PFSK-1 (cell line): ENCODE results near the gene PHACTR1.

Source experiments
- FOXP2 ChIP-seq: optimal IDR thresholded peaks from 2 replicates; pipeline ENCODE3; 2011; ENCODE audit warnings: borderline replicate concordance, control low read depth, inconsistent platforms; ENCODE audit not compliant: insufficient read depth; ENCODE audit errors: extremely low read length, extremely low read depth
- POLR2AphosphoS5 ChIP-seq: IDR thresholded peaks from 2 replicates; pipeline ENCODE4 v1.6.1; 2012; ENCODE audit warnings: low read depth, mild to moderate bottlenecking, control low read depth, low read length, moderate library complexity
- SIN3A ChIP-seq: IDR thresholded peaks from 2 replicates; pipeline ENCODE4 v1.6.1; 2012; ENCODE audit warnings: mild to moderate bottlenecking, low read length, moderate library complexity, borderline replicate concordance; ENCODE audit not compliant: insufficient read depth
- TAF1 ChIP-seq: IDR thresholded peaks from 2 replicates; pipeline ENCODE4 v1.6.1; 2012; ENCODE audit warnings: low read length, control low read depth, borderline replicate concordance; ENCODE audit not compliant: insufficient read depth
- TF ChIP-seq, protein P1 (sequence below), 2 experiments: IDR thresholded peaks; 2 replicates each; pipeline versions ENCODE4 v1.6.1 to v1.8.0; 2011 to 2012; ENCODE audit warnings: low read depth in 2 of 2, low read length in 2 of 2, control low read depth in 1 of 2, inconsistent platforms in 1 of 2, mild to moderate bottlenecking in 1 of 2, moderate library complexity in 1 of 2; ENCODE audit not compliant: insufficient read depth in 1 of 2

Gene PHACTR1

DNA sequence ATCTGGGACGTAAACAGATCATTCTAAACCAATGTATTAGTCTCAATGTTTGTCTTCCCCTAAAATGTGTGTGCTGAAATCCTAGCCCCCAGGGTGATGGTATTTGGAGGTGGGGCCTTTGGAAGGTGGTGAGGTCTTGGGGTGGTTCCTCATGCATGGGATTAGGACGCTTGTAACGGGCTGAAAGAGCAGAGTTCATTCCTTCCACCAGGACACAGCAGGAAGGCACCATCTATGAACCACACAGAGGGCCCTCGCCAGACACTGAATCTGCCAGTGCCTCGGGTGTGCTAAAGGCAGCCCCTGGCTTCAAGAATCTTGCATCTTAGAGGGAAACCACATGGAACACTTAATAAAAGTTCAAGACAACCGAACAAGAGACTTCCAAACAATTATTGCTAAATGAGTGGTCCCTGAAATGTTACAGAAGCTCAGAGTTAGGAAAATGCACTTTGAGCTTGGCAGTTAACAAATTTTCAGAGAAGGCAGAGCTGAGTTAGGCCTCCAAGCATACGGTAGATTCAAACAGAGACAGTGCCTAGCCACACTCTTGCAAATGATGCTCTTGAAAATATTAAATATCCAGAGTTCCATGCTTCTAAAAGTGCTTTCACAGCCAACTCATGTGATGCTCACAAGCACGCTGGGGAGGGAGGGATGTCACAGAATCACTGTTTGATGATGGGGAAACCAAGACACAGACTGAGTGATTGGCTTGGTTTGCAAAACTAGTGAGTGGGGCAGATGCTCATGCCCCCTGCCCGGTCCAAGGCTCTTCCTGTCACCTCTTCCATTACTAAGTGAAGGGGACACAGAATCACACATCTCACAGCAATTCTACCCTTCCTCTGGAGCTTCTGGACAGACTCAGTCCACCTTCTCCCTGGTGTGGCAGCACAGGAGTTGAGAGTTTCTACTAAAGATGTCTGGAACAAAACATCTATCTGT is 584.4 kb downstream of the PHACTR1 start:
- TF ChIP-seq FOXP2 (no peak), POLR2AphosphoS5 (no peak), TAF1 (no peak), SIN3A (no peak)
- TF ChIP-seq, protein P1, sequence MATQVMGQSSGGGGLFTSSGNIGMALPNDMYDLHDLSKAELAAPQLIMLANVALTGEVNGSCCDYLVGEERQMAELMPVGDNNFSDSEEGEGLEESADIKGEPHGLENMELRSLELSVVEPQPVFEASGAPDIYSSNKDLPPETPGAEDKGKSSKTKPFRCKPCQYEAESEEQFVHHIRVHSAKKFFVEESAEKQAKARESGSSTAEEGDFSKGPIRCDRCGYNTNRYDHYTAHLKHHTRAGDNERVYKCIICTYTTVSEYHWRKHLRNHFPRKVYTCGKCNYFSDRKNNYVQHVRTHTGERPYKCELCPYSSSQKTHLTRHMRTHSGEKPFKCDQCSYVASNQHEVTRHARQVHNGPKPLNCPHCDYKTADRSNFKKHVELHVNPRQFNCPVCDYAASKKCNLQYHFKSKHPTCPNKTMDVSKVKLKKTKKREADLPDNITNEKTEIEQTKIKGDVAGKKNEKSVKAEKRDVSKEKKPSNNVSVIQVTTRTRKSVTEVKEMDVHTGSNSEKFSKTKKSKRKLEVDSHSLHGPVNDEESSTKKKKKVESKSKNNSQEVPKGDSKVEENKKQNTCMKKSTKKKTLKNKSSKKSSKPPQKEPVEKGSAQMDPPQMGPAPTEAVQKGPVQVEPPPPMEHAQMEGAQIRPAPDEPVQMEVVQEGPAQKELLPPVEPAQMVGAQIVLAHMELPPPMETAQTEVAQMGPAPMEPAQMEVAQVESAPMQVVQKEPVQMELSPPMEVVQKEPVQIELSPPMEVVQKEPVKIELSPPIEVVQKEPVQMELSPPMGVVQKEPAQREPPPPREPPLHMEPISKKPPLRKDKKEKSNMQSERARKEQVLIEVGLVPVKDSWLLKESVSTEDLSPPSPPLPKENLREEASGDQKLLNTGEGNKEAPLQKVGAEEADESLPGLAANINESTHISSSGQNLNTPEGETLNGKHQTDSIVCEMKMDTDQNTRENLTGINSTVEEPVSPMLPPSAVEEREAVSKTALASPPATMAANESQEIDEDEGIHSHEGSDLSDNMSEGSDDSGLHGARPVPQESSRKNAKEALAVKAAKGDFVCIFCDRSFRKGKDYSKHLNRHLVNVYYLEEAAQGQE (IDR thresholded peaks at IDR 0.05; ENCODE audit: insufficient read depth in 1 of 2, low read depth in 2 of 2, low read length in 2 of 2), result no peak

DNA sequence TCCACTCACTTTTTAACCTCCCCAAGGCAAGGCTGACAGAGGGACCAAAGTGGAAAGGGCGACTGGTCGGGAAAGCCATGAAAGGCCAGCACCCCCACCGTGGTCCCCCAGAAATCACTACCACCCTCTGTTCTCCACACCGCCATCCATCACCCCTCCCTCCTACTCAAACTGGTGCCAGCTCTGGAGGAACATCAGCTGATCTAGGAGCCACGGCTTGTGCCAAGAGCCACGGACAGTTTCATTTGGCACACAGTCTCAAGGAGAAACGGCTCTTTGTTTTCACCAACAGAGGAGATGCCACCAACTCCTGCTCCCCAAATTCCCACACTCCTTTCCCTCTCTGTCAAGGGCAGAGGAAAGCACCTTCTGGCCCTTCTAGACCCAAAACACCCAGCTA is 585.7 kb downstream of the PHACTR1 start:
- TF ChIP-seq TAF1, result no peak

DNA sequence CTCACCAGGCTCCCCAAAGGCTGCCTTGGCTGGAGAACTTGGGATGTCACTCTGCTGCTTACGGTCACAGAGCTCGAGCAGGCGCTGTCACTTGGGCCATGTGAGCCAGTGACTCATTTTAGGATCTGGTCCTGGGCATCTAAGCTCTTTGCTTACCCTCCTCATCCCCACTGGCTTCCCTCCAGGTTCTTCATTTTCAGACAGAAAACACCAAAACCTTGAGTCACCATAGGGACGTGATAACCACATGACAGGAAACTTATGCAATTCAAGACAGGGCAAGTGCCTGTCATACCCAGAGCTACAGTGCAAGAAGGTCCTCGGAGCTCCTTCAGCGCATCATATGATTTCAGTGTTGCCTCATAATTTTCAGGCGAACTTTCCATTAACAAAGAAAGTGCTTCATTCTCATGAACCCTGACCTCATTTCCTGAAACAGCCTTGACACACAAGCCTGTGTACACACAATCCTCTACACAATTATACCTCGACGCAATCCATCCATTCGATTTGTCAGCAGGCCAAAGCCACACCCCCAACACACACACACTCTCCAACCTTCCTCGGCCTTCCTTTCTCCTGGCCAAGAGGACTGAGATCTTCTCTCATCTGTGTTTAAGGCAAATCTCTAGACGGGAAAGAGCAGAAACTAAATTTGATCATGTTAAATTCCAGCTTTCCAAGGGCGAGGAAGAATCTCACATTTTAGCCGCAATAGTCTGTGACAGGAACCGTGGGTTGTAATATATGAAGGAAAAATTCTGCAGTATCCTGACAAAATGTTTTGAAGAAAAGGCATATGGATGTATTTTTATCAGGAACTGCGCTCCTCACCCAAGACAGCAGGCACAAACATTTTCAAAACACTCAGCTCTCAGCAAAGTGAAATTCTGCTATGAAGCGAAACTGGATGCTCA is 586.4 kb downstream of the PHACTR1 start:
- TF ChIP-seq FOXP2, result no peak
- no peak for TF ChIP-seq SIN3A
- no peak for TF ChIP-seq TAF1
- TF ChIP-seq, protein P1 (IDR thresholded peaks at IDR 0.05; ENCODE audit: insufficient read depth in 1 of 2, low read depth in 2 of 2, low read length in 2 of 2), result no peak
- no peak for TF ChIP-seq POLR2AphosphoS5

DNA sequence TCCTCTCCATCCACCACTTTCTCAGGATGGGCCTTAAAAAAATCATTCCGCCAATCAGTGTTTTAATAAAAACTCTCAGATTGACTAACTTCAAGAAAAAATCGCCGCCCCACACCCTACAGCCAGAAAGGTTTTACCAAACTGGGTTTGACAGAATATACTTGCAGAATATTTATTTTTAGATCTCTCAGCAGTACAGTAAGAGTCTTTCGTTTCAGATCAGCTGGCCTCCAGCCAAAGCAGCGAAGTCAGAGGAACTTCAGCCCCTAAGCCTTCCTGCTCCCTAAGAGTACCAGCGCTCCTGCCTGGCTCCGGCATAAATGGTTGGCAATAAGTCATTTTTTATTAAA is 587.1 kb downstream of the PHACTR1 start:
- TF ChIP-seq, protein P1 (IDR thresholded peaks at IDR 0.05; ENCODE audit: insufficient read depth in 1 of 2, low read depth in 2 of 2, low read length in 2 of 2), result no peak
- no peak for TF ChIP-seq TAF1
- no peak for TF ChIP-seq SIN3A
- TF ChIP-seq FOXP2, result no peak
- TF ChIP-seq POLR2AphosphoS5, result no peak

DNA sequence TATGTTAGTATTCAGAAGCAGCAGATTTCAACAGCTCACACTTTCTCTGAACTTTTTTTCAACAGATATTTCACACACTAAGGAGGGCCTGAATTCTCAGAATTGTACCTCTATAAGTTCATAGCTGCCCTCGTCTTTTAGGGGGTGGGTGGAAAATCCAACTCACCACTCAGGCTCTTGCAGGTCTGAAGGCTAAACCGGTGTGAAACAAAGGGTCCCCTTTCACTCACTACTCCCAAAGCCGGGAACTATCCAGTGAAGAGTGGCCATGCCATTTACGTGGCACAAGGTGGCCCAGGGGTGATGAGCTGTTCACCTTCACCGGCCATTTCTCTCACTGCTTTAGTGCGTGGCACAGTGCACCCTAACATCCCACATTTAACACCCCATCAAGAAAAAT is 587.5 kb downstream of the PHACTR1 start:
- no peak for TF ChIP-seq SIN3A
- no peak for TF ChIP-seq TAF1
- no peak for TF ChIP-seq FOXP2
- TF ChIP-seq, protein P1 (IDR thresholded peaks at IDR 0.05; ENCODE audit: insufficient read depth in 1 of 2, low read depth in 2 of 2, low read length in 2 of 2), result no peak
- no peak for TF ChIP-seq POLR2AphosphoS5
